Measurements from ENCODE around the gene RASD2.

RASD2 gene

GRCh38 chr22:35558031-35558430, 17.4 kb downstream of the RASD2 start:
- no peak for DNase-seq (ENCODE audit: extremely low read depth in 1 of 2, low read depth in 1 of 2)

GRCh38 chr22:35558719-35559118, 18.1 kb downstream of the RASD2 start:
- DNase-seq (ENCODE audit: extremely low read depth in 1 of 2, low read depth in 1 of 2), result no peak

GRCh38 chr22:35559354-35560005, 18.8 kb downstream of the RASD2 start:
- no peak for DNase-seq (ENCODE audit: extremely low read depth in 1 of 2, low read depth in 1 of 2)

DNA sequence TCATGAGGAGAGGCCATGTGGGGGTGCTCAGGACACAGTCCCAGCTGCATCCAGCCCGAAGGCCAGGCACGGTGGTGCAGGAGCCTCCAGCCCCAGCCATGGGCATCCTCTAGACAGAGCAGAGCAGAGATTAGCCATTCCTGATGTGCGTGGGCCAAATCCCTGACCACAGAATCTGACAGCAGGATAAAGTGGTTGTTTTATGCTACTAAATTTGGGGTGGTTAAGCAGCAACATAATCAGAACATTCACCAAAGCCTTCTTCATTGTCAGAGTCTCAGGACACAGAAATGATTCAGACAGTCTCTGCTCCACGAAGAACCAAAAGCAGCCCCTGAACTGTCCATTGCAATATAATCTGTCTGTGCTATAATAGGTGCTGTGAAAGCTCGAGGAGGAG, 19.7 kb downstream of the RASD2 start:
- no peak for DNase-seq (ENCODE audit: extremely low read depth in 1 of 2, low read depth in 1 of 2)

DNA sequence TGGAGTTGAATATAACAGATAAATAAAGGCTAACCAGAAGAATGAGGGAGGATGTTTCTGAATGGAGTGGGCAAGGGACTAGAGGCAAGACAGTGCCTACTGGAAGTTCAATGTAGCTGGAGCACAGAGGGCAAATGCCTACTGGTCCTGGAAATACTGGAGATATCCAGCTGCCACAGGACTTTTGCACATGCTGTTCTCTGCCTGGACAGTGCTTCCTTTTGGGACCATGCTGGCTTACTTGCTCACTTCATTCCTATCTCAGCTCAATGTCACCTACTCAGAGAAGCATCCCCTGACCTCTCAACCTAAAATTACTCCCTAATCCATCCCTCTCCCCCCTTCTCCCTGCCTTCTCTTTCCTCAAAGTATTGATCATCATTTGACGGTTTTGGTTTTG, 20.2 kb downstream of the RASD2 start:
- DNase-seq (ENCODE audit: extremely low read depth in 1 of 2, low read depth in 1 of 2), result no peak

GRCh38 chr22:35561796-35562526, 21.3 kb downstream of the RASD2 start:
- no peak for DNase-seq (ENCODE audit: extremely low read depth in 1 of 2, low read depth in 1 of 2)

DNA sequence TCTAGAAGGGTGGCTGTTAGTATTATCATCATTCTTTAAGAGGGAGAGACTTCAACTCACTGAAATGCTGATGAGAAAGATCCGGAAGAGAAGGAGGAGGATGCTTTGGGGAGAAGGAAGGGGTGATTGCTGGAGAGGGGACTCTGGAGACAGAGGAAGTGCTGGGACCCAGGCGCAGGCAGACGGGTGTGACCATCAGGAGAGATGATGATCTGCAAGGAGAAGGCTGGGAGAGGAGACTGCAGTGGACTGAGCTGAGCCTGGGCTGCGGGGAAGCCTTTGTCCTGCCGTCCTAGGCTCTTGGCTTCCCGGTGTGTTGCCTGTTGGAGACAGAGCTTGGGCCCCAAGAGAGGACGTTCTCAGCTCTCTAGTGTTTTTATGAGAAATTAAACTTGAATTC, 22.6 kb downstream of the RASD2 start:
- DNase-seq (ENCODE audit: extremely low read depth in 1 of 2, low read depth in 1 of 2), result no peak

- DNase-seq (ENCODE audit: extremely low read depth in 1 of 2, low read depth in 1 of 2), result no peak
Measured at GRCh38 chr22:35564975-35565867, 24.6 kb downstream of the RASD2 start.

DNA sequence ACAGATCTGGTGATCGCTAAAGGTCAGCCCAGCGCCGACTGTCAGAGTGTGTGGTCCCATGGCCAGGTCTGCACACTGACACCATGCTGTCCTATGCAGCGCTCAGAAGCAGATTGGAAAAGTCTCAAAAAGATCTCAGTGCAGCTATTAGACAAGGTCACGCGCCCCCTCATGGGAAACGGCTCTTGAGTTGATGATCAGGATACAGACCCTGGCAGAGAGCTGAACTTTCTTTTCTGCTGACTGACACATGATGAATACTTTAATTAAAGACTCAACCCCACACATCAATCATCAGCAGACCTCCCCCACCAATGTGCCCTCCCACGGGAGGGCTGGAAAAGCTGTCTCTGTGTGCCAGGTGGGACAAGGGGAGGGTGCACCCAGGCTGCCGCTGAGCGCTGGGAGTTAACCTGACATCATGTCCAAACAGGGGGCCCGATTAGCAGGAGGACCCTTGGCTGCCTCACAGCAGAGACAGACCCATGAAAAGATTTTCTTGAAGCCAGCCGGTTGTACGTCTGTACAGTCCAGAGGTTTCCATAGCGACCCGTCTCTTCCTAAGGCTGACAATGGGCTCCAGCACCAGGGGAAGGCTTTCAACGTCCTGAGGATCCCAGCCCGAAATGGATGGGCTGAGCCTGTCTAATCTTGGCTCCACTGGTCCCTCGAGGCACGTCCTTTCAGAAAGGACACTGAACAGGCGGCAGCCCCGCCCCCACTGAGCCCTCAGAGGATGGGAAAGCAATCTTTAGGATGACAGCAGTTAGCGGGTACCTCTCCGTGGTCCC, 26.9 kb downstream of the RASD2 start:
- DNase-seq (ENCODE audit: extremely low read depth in 1 of 2, low read depth in 1 of 2), result no peak

- no peak for DNase-seq (ENCODE audit: extremely low read depth in 1 of 2, low read depth in 1 of 2)
Measured at GRCh38 chr22:35568751-35569739, 28.4 kb downstream of the RASD2 start.

GRCh38 chr22:35569916-35570315, 29.3 kb downstream of the RASD2 start:
- DNase-seq (ENCODE audit: extremely low read depth in 1 of 2, low read depth in 1 of 2), result no peak

- no peak for DNase-seq (ENCODE audit: extremely low read depth in 1 of 2, low read depth in 1 of 2)
Measured at GRCh38 chr22:35570686-35571194, 30.1 kb downstream of the RASD2 start.

DNA sequence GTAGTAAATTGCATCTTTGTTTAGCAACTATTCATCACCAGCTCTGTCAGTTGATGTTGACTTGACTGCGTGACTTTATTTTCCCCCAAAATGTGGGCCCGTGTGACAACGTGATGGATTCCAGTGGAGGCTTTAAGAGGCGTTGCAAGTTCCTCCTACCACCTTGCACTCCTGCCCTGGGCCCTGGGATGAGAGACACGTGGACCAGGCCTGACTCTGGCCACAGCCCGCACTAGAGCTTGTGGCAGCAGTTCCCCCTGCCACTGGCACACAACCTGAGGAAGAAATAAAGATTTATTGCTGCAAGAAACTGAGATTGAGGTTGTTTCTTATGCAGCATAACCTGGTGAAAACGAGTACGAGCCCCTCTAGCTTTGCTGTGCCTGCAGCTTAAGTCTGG, 31.9 kb downstream of the RASD2 start:
- DNase-seq (ENCODE audit: extremely low read depth in 1 of 2, low read depth in 1 of 2), result no peak

DNA sequence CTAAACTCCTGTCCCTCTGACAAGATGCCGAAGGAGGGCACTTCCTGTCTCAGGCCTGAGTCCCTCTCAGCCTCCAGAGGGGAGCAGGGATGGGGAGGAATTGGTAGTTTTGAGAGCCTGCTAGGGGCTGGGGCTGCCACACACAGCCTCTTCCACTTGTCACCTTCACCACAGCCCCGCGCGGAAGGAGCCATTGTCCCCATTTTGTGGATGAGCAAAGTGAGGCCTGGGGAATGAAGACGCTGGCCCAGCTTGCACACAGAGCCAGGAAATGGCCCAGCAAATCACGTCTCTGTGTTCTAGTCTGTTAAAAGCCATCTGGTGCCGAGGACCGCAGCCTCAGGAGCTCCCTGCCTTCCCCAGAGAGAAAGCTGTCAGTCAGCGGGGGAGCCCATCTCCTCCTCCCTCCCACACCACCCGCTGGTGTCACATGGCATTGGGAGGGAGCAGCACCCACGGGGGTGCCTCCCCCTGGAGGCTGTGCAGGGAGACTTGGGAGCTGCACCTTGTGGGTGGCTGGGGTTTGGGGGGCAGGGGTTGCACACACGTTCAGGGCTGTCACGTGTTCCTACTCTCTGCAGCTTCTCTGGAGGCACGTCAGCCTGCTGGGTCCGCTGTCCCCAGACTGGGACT, 34.6 kb downstream of the RASD2 start:
- no peak for DNase-seq (ENCODE audit: extremely low read depth in 1 of 2, low read depth in 1 of 2)

DNA sequence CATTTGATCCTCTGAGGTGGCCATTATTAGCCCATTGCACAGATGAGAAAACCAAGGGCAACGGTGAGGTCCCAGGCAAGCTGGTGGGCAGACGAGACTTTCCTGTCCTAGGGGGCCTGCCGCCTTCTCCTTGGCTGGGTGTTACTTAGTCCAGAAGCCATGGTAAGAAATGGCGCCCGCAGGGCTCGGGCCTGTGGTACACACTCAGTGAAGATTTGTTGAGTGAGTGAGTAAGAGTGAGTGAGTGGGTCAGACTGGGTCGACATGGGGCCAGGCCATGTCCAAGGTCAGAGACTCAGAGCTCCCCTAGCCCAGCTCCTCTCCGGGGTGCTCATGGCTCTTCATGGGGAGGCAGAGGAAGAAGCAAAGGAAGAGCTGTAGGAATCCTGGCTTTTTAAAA, 36.0 kb downstream of the RASD2 start:
- no peak for DNase-seq (ENCODE audit: extremely low read depth in 1 of 2, low read depth in 1 of 2)

DNA sequence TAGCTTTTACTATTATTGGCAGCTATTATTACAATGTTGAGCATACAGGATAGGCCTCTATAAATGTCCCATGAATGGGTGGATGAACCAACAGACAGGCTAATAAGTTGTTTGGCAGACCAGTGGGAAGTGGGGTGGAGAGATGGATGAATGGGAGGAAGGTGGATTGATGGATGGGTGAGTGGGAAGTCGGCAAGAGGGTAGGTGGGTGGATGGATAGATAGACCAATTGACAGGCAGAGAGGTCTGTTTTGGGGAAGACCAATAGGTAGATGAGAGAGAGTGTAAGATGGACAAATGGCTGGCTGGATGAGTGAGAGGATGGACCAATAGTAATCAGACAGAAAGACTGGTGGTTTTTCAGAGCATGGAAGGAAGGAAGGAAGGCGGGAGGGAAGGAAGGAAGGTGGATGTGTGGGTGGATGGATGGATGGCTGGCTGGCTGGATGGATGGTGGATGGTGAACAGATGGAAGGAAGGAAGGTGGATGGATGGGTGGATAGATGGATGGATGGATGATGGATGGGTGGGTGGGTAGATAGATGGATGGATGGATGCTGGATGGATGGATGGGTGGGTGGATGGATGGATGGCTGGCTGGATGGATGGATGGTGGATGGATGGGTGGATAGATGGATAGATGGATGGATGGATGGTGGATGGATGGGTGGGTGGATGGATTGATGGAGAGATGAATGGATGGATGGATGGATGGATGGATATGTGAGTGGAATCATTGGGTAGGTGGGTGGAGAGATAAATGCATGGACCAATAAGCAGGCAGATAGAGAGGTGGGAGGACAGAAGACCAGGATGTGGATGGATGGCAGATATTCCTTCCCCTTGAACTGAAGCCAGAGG, 37.4 kb downstream of the RASD2 start:
- no peak for DNase-seq (ENCODE audit: extremely low read depth in 1 of 2, low read depth in 1 of 2)

GRCh38 chr22:35578836-35579575, 38.4 kb downstream of the RASD2 start:
- no peak for DNase-seq (ENCODE audit: extremely low read depth in 1 of 2, low read depth in 1 of 2)
